ENCODE data around the gene DPM1.

DPM1 gene

DNA sequence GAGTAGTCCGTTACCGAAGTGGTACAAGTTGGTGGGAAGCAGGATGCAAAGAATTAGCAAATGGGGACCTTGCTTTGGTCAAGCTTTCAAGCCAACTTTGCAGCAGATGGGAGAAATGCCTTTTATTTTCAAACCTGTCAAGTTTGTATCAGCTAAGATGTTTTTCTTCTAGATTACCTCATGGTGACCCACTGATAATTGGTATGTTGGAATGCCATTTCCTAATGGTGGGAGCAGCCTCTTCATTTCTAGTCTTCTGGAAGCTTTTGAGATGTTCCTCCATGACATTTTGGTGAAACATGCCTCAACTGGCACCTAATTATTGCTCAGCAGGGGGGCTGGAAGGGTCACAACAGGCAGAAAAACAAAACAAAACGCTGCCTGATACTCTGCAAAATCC is 70.8 kb downstream of the DPM1 start:
- H4K12ac ChIP-seq (ENCODE audit: low read depth, low read length): no peak overlapping the region
- H3K4me3 ChIP-seq (ENCODE audit: low read depth, low read length): no peak overlapping the region
- no CpG with 5 or more reads among the region's 3 CpGs for WGBS (ENCODE audit: extremely low coverage, insufficient coverage, insufficient read length)

DNA sequence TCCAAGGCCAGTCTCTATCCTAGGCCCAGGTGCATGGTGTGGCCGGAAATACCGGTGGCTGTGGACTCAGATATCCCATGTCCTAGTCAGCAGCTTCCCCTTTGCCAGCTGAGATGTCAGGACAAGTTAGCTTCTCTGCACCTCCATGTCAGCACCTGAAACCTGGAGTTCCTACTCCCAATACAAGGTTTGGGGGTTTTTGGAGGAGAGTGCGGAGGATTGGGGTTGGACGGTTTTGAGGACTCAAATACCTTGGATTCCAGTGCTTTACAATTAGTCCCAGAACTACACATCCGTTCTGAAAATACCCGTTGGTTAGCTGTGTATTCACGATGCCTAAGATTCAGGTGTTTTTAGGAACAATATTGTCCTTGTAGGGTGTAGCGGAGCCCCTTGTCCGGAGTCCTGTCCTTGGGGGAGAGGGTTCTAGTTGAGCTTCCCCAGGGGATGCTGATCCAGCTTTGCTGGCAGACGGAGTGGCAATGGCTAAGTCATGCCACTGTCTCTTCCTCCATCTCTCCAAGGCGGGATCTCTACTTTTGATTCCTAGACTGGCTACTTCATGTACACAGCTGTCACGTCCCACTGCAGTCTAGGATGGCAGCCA is 72.0 kb downstream of the DPM1 start:
- Histone ChIP-seq H4K8ac (ENCODE audit: low read depth, low read length) (no peak overlapping the region), H4K91ac (ENCODE audit: low read depth, low read length) (no peak overlapping the region), H3K27me3 (ENCODE audit: insufficient read depth, low read length) (no peaks in the 10 kb centered on the region), H2AK5ac (ENCODE audit: low read length) (no peak overlapping the region), H3K9ac (ENCODE audit: low read length) (no peak overlapping the region), H3K79me2 (ENCODE audit: control insufficient read depth, insufficient read depth, low read length, poor library complexity) (no peaks in the 10 kb centered on the region), H2BK120ac (ENCODE audit: insufficient read depth, low read length, poor library complexity) (no peak overlapping the region), H2AFZ (ENCODE audit: insufficient read depth, low read length, poor library complexity) (no peak overlapping the region), H3K4me3 (ENCODE audit: low read depth, low read length) (no peak overlapping the region), H2BK12ac (ENCODE audit: low read length) (no peak overlapping the region), H3K14ac (ENCODE audit: low read length) (no peak overlapping the region), H3K4me1 (ENCODE audit: control insufficient read depth in 1 of 2, insufficient read depth in 2 of 2, low read length in 2 of 2) (no peaks in the 10 kb centered on the region), H3K4ac (ENCODE audit: low read depth, low read length) (no peak overlapping the region), H3K4me2 (ENCODE audit: low read length) (no peak overlapping the region), H3K36me3 (ENCODE audit: control insufficient read depth in 1 of 2, insufficient read depth in 2 of 2, low read length in 2 of 2) (peaks cover 3 to 20% of the 10 kb centered on the region in 2 experiments), H4K12ac (ENCODE audit: low read depth, low read length) (no peak overlapping the region), H3K23ac (ENCODE audit: low read length) (no peak overlapping the region), H3K9me3 (ENCODE audit: insufficient read depth, low read depth, low read length) (peaks cover 3% of the 10 kb centered on the region), H2BK5ac (ENCODE audit: low read depth, low read length, poor library complexity) (no peak overlapping the region), H3K18ac (ENCODE audit: low read length) (no peak overlapping the region), H3K27ac (ENCODE audit: low read depth, low read length) (no peak overlapping the region), H3K79me1 (ENCODE audit: low read length) (no peaks in the 10 kb centered on the region)
- no peak for DNase-seq
- no CpG with 5 or more reads among the region's 12 CpGs for WGBS (ENCODE audit: extremely low coverage, insufficient coverage, insufficient read length)

More for the DNA sequence above, 70.8 kb downstream of the DPM1 start:
- no peak overlapping the region for H4K8ac ChIP-seq (ENCODE audit: low read depth, low read length)
- peaks cover 8 to 32% of the 10 kb centered on the region in 2 experiments for H3K36me3 ChIP-seq (ENCODE audit: control insufficient read depth in 1 of 2, insufficient read depth in 2 of 2, low read length in 2 of 2)
- peaks cover 3% of the 10 kb centered on the region for H3K9me3 ChIP-seq (ENCODE audit: insufficient read depth, low read depth, low read length)
- H3K27me3 ChIP-seq (ENCODE audit: insufficient read depth, low read length): no peaks in the 10 kb centered on the region
- no peak overlapping the region for H2AK5ac ChIP-seq (ENCODE audit: low read length)
- H3K79me1 ChIP-seq (ENCODE audit: low read length): no peaks in the 10 kb centered on the region
- no peaks in the 10 kb centered on the region for H3K4me1 ChIP-seq (ENCODE audit: control insufficient read depth in 1 of 2, insufficient read depth in 2 of 2, low read length in 2 of 2)
- H4K91ac ChIP-seq (ENCODE audit: low read depth, low read length): no peak overlapping the region
- no peak overlapping the region for H2BK5ac ChIP-seq (ENCODE audit: low read depth, low read length, poor library complexity)
- H3K4me2 ChIP-seq (ENCODE audit: low read length): no peak overlapping the region
- H3K79me2 ChIP-seq (ENCODE audit: control insufficient read depth, insufficient read depth, low read length, poor library complexity): no peaks in the 10 kb centered on the region
- H3K9ac ChIP-seq (ENCODE audit: low read length): no peak overlapping the region
- H2BK12ac ChIP-seq (ENCODE audit: low read length): no peak overlapping the region
- no peak overlapping the region for H2BK120ac ChIP-seq (ENCODE audit: insufficient read depth, low read length, poor library complexity)
- H2AFZ ChIP-seq (ENCODE audit: insufficient read depth, low read length, poor library complexity): no peak overlapping the region
- H3K14ac ChIP-seq (ENCODE audit: low read length): no peak overlapping the region
- no peak overlapping the region for H3K23ac ChIP-seq (ENCODE audit: low read length)
- no peak overlapping the region for H3K4ac ChIP-seq (ENCODE audit: low read depth, low read length)
- no peak overlapping the region for H3K27ac ChIP-seq (ENCODE audit: low read depth, low read length)
- DNase-seq: no peak
- no peak overlapping the region for H3K18ac ChIP-seq (ENCODE audit: low read length)

DNA sequence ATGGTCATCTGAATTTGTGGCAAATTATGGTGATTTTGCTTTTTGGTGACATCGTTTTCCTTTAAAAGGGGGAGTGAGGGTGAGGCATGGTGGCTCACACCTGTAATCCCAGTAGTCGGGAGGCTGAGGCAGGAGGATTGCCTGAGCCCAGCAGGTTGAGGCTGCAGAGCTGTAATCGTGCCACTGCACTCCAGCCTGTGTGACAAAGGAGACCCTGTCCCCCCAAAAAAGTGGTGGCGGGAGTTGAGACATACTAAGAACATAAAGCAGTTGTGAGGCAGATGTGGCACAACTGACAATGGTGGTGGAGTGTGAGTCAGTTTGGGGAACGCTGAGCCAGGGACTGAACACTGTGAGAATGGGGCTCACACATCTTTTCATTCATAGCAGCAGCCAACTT is 72.6 kb downstream of the DPM1 start:
- Histone ChIP-seq H3K14ac (ENCODE audit: low read length) (no peak overlapping the region), H3K4me2 (ENCODE audit: low read length) (no peak overlapping the region), H4K91ac (ENCODE audit: low read depth, low read length) (no peak overlapping the region), H3K9ac (ENCODE audit: low read length) (no peak overlapping the region), H2BK120ac (ENCODE audit: insufficient read depth, low read length, poor library complexity) (no peak overlapping the region), H3K27me3 (ENCODE audit: insufficient read depth, low read length) (no peaks in the 10 kb centered on the region), H2BK5ac (ENCODE audit: low read depth, low read length, poor library complexity) (no peak overlapping the region), H2AFZ (ENCODE audit: insufficient read depth, low read length, poor library complexity) (no peak overlapping the region), H3K27ac (ENCODE audit: low read depth, low read length) (no peak overlapping the region), H2AK5ac (ENCODE audit: low read length) (no peak overlapping the region), H3K4ac (ENCODE audit: low read depth, low read length) (no peak overlapping the region), H2BK12ac (ENCODE audit: low read length) (no peak overlapping the region), H3K79me1 (ENCODE audit: low read length) (no peaks in the 10 kb centered on the region), H3K18ac (ENCODE audit: low read length) (no peak overlapping the region), H3K23ac (ENCODE audit: low read length) (no peak overlapping the region), H4K12ac (ENCODE audit: low read depth, low read length) (no peak overlapping the region), H3K4me1 (ENCODE audit: control insufficient read depth in 1 of 2, insufficient read depth in 2 of 2, low read length in 2 of 2) (no peaks in the 10 kb centered on the region), H4K8ac (ENCODE audit: low read depth, low read length) (no peak overlapping the region), H3K36me3 (ENCODE audit: control insufficient read depth in 1 of 2, insufficient read depth in 2 of 2, low read length in 2 of 2) (peaks cover 0 to 17% of the 10 kb centered on the region in 2 experiments), H3K9me3 (ENCODE audit: insufficient read depth, low read depth, low read length) (peaks cover 3% of the 10 kb centered on the region), H3K4me3 (ENCODE audit: low read depth, low read length) (no peak overlapping the region), H3K79me2 (ENCODE audit: control insufficient read depth, insufficient read depth, low read length, poor library complexity) (no peaks in the 10 kb centered on the region)
- no peak for DNase-seq
- WGBS (ENCODE audit: extremely low coverage, insufficient coverage, insufficient read length): no CpG with 5 or more reads among the region's 5 CpGs

DNA sequence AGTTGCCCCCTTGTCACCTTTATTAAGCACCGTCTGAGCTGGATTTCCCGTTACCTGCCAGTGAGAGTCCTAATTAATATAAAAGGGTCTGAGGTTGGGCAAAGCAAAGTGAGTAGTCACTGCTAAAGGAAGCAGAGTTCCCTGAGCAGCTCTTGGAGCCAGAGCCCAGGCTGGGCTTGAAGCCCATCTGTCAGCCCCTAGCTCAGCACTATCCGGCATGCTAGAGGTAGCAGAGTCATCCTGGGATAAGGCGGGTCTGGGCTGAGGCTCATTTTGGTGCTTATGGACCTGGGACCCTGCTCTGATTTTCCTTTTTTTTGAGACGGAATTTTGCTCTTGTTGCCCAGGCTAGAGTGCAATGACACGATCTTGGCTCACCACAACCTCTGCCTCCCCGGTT is 73.3 kb downstream of the DPM1 start:
- Histone ChIP-seq H3K9ac (ENCODE audit: low read length) (no peak overlapping the region), H2BK12ac (ENCODE audit: low read length) (no peak overlapping the region), H3K79me1 (ENCODE audit: low read length) (no peaks in the 10 kb centered on the region), H3K79me2 (ENCODE audit: control insufficient read depth, insufficient read depth, low read length, poor library complexity) (no peaks in the 10 kb centered on the region), H4K8ac (ENCODE audit: low read depth, low read length) (no peak overlapping the region), H3K27ac (ENCODE audit: low read depth, low read length) (no peak overlapping the region), H3K4me3 (ENCODE audit: low read depth, low read length) (no peak overlapping the region), H2BK120ac (ENCODE audit: insufficient read depth, low read length, poor library complexity) (no peak overlapping the region), H3K36me3 (ENCODE audit: control insufficient read depth in 1 of 2, insufficient read depth in 2 of 2, low read length in 2 of 2) (peaks cover 0 to 17% of the 10 kb centered on the region in 2 experiments), H3K4me1 (ENCODE audit: control insufficient read depth in 1 of 2, insufficient read depth in 2 of 2, low read length in 2 of 2) (no peaks in the 10 kb centered on the region), H3K4ac (ENCODE audit: low read depth, low read length) (no peak overlapping the region), H4K12ac (ENCODE audit: low read depth, low read length) (no peak overlapping the region), H2BK5ac (ENCODE audit: low read depth, low read length, poor library complexity) (no peak overlapping the region), H3K4me2 (ENCODE audit: low read length) (no peak overlapping the region), H4K91ac (ENCODE audit: low read depth, low read length) (no peak overlapping the region), H2AFZ (ENCODE audit: insufficient read depth, low read length, poor library complexity) (no peak overlapping the region), H3K14ac (ENCODE audit: low read length) (no peak overlapping the region), H3K27me3 (ENCODE audit: insufficient read depth, low read length) (no peaks in the 10 kb centered on the region), H3K23ac (ENCODE audit: low read length) (no peak overlapping the region), H2AK5ac (ENCODE audit: low read length) (no peak overlapping the region), H3K9me3 (ENCODE audit: insufficient read depth, low read depth, low read length) (peaks cover 3% of the 10 kb centered on the region), H3K18ac (ENCODE audit: low read length) (no peak overlapping the region)
- DNase-seq: no peak
- no CpG with 5 or more reads among the region's 7 CpGs for WGBS (ENCODE audit: extremely low coverage, insufficient coverage, insufficient read length)

Measured in trophoblast cell (in vitro differentiated cells and primary cell).